Suprapubic skin (tissue), 3 donors: Measurements from ENCODE around the gene VWA3B.
"Not testable (repeated sequence)": the region's sequence is repeated elsewhere in the genome, so short reads cannot be mapped to it uniquely, and the experiment has no call there.

Source experiments
- CTCF ChIP-seq, 2 donors: fragments of 200-600 bp in 1 of 2; fragments of 450-650 bp in 1 of 2; sonication (generic) in 1 of 2; IDR thresholded peaks; one replicate each; pipeline ENCODE4 v1.5.1; 2016 to 2019; ENCODE audit warnings: antibody characterized with exemption in 2 of 2, mild to moderate bottlenecking in 1 of 2, moderate library complexity in 1 of 2
- POLR2A ChIP-seq, 2 donors: fragments of 450-650 bp; IDR thresholded peaks; one replicate each; pipeline ENCODE4 v1.6.1; 2017; ENCODE audit warnings: antibody characterized with exemption in 2 of 2, mild to moderate bottlenecking in 2 of 2, moderate library complexity in 2 of 2

- not testable (repeated sequence) for TF ChIP-seq POLR2A, CTCF (IDR thresholded peaks at IDR 0.05)
Measured at GRCh38 chr2:98307131-98307696, 220.2 kb downstream of the VWA3B start.
